GM19035 (cell line): ENCODE data around the gene KRTAP10-5.
"Not testable (repeated sequence)": the region's sequence is repeated elsewhere in the genome, so short reads cannot be mapped to it uniquely, and the experiment has no call there.

ENCODE experiments used
- ATAC-seq: cut with Tn5 transposase; IDR thresholded peaks from one replicate; pipeline ENCODE4 v1.9.1; 2021; ENCODE audit not compliant: unreplicated experiment

The KRTAP10-5 gene

DNA sequence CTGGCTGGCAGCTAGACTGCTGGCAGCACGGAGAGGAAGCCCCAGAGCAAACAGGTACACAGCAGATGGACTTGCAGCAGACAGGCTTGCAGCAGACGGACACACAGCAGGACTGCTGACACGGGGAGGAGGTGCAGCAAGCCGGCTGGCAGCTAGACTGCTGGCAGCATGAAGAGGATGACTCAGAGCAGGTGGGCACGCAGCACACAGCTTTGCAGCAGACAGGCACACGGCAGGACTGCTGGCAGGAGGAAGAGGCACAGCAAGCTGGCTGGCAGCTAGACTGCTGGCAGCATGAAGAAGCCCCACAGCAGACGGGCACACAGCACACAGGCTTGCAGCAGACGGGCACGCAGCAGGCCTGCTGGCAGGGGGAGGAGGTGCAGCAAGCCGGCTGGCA lies 29.6 kb downstream of the KRTAP10-5 start:
- no peak for ATAC-seq

DNA sequence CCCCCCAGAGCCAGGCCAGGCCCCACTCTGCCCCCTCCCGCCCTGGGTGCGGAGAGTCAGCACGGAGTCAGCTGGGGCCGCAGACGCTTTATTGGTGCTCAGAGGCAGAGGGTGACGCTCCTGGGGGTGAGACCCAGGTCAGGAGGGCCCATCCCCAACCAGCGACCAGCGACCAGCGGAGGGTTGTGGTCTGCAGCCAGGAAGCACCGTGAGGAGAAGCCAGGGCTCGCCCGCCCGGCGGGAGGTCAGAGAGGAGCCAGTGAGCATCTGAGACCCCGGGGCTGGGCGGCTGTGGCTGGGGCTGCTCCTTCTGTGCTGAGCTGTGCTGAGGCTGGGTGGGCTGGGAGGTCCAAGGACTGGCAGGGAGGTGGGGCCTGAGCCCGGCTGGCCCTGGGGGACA lies 30.1 kb downstream of the KRTAP10-5 start:
- not testable (repeated sequence) for ATAC-seq

GRCh38 chr21:44549525-44550211 lies 30.7 kb downstream of the KRTAP10-5 start:
- ATAC-seq: no peak

GRCh38 chr21:44548922-44549321 lies 31.5 kb downstream of the KRTAP10-5 start:
- ATAC-seq: no peak

GRCh38 chr21:44548381-44548780 lies 32.0 kb downstream of the KRTAP10-5 start:
- ATAC-seq: no peak

GRCh38 chr21:44547656-44548331 lies 32.6 kb downstream of the KRTAP10-5 start:
- no peak for ATAC-seq

GRCh38 chr21:44544566-44544965 lies 35.8 kb downstream of the KRTAP10-5 start:
- no peak for ATAC-seq

GRCh38 chr21:44542716-44543115 lies 37.7 kb downstream of the KRTAP10-5 start:
- ATAC-seq: no peak

GRCh38 chr21:44540741-44541288 lies 39.6 kb downstream of the KRTAP10-5 start:
- ATAC-seq: no peak

- no peak for ATAC-seq
Measured at GRCh38 chr21:44539991-44540666, 40.3 kb downstream of the KRTAP10-5 start, which contains the start of gene KRTAP10-1. TSS of gene KRTAP10-1 (minus strand) at chr21:44540195. CDS start at chr21:44540150, 45 bp downstream.

GRCh38 chr21:44539046-44539445 lies 41.4 kb downstream of the KRTAP10-5 start:
- no peak for ATAC-seq

DNA sequence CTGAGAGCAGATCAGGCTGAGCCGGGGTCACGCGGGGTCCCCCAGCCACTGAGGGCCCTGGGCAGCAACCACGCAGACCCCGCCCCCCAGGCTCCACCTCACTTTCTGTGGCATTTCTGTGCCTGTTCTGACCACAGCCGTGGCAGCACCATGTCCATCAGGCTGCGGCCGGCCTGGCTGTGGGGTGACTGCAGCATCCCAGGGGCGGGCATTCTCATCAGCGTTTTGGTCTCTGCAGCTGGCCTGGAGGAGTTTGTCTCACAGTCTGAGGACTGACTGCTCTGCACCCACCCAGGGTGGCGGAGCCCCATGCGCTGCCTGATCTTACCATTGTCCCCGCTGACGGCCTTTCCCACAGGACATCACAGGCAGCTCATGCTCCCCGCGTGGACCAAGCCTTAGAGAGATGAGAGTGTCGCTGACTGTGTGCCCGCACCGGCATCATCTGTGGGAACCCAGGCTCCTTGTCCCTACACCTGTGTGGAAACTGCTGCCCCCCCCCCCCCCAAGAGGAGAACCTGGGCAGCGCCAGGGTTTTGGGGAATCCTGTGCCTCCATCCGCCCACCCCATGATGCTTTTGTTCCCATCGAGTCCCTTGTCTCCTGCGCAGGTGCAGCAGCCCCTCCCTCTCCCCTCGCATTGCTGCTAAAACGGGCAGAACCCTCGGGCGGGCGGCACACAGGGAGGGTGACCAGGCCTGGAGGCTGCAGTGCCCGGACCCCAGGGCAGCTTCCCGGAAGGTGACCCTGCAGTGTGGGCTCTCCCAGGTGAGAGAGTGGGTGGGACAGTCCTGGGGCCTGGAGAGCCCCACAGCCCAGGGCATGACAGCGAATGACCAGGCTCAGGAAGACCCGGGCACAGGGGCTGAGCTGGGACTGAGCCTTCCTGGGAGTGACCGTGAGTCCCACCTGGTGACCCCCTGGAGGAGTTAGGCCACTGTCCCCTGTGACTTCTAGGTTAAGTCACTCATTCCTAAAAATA lies 42.2 kb downstream of the KRTAP10-5 start:
- ATAC-seq: no peak

- ATAC-seq: no peak
Measured at GRCh38 chr21:44535963-44536362, 44.4 kb downstream of the KRTAP10-5 start.

DNA sequence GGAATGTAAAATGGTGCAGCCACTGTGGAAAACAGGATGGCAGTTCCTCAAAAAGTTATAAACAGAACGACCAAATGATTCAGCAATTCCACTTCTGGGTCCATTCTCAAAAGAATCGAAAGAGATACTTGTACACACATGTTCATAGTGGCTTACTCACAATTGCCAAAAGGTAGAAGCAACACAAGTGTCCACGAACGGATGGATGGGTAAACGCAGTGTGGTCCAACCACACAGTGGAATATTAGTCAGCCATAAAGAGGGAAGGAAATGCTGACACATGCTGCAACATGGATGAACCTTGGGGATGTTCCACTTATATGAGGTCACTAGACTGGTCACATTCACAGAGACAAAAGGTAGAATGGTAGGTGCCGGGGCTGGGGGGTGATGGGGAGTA lies 45.7 kb downstream of the KRTAP10-5 start:
- ATAC-seq: no peak

DNA sequence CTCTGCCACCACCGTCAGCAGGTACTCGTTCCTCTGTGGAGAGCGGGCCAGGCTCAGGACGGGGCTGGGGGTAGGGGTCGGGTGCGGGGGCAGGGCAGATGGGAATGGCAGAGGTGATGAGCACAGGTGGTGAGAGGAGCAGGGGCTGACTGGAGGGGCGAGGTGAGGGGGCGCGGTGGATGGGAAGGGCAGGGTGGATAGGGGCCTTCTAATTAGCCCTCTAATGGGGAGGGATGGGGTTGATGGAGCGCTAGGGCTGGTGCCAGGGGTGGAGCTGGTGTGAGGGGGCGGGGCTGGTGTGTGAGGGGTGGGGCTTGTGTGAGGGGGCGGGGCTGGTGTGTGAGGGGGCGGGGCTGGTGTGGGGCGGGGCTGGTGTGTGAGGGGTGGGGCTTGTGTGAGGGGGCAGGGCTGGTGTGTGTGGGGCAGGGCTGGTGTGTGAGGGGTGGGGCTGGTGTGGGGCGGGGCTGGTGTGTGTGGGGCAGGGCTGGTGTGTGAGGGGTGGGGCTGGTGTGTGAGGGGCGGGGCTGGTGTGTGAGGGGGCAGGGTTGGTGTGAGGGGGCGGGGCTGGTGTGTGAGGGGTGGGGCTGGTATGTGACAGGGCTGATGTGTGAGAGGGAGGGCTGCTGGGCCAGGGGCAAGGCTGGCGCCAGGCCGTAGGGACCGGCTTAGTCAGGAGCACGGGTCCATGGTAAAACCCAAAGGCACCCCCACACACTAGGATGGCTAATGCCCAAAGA lies 46.3 kb downstream of the KRTAP10-5 start:
- ATAC-seq: no peak

DNA sequence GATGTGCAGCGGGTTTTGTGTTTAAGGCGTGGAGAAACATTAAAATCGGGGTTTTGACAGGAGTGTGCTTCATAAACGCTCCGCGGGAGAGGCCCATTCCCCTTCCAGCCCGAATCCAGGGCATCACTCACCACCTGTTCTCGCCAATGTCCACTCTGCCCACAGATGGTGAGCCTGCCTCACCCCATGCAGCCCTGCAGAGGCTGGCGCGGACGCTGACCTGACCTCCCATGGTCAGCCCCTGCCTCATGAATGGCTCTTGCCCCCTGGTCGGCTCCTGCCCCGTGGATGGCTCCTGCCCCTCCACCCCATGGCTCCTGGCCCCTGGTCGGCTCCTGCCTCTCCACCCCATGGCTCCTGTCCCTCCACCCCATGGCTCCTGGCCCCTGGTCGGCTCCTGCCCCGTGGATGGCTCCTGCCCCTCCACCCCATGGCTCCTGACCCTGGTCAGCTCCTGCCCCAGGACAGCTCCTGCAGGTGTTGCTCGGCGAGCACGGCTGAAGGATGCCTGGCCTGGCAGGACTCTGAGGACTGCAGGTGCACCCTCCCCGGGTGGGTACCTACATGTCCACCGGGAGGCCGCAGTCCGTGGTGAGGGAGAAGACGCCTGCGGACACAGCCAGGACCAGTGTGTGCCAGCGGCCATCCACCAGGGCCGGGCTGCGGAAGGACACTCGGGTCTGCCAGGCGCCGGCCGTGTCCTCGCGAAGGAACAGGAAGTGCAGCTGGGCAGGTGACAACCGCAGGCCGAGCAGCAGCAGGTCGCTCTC lies 47.1 kb downstream of the KRTAP10-5 start:
- no peak for ATAC-seq

GRCh38 chr21:44532712-44533111 lies 47.7 kb downstream of the KRTAP10-5 start:
- ATAC-seq: no peak

- ATAC-seq: no peak
Measured at GRCh38 chr21:44531606-44532564, 48.5 kb downstream of the KRTAP10-5 start.
